IMR-90 (cell line): ENCODE measurements around the gene OR4M1. TPM values are rescaled to one million over a fixed set of nuclear protein-coding genes. Genes with fewer than 3 reads are reported as not detected.
"Not testable (repeated sequence)": the region's sequence is repeated elsewhere in the genome, so short reads cannot be mapped to it uniquely, and the experiment has no call there.

Experiments
- ATAC-seq: fragments of 200-7000 bp; cut with Tn5 transposase; 2 replicates; pipeline ENCODE4 v1.9.1; 2020; ENCODE audit warnings: low read depth, mild to moderate bottlenecking, moderate library complexity
- BruUV-seq: library from RNA; stranded (reverse); fragments of 400-500 nt; replicated peaks from 2 replicates; lab custom pipeline; 2021; lab: Mats Ljungman, UMichigan
- CTCF ChIA-PET: fragments of 300-600 bp; formaldehyde crosslinking; extraction: SDS; loops from one replicate; lab custom pipeline; 2021; ENCODE audit warnings: antibody characterized with exemption; lab: Yijun Ruan, JAX
- POLR2A ChIA-PET: fragments of 300-600 bp; sonication (Branson Sonifier 250); formaldehyde crosslinking; loops from one replicate; lab custom pipeline; 2022; ENCODE audit warnings: antibody characterized with exemption; ENCODE audit not compliant: unreplicated experiment; lab: Charles Lee
- DNase-seq: peaks from one replicate; pipeline ENCODE4 v3.0.0; 2013
- H2AFZ ChIP-seq: replicated peaks from 2 replicates; pipeline ENCODE3; 2013; ENCODE audit warnings: low read length, mild to moderate bottlenecking; ENCODE audit not compliant: poor library complexity
- H2AK5ac ChIP-seq: 2 replicates; pipeline ENCODE4 v1.6.1; 2013; ENCODE audit warnings: low read depth, low read length, inconsistent platforms
- H2AK9ac ChIP-seq: replicated peaks from 2 replicates; pipeline ENCODE3; 2013; ENCODE audit warnings: mild to moderate bottlenecking, low read depth, low read length, moderate library complexity; ENCODE audit not compliant: poor library complexity
- H2BK120ac ChIP-seq: 2 replicates; pipeline ENCODE4 v1.6.1; 2013; ENCODE audit warnings: low read depth, low read length, inconsistent platforms
- H2BK15ac ChIP-seq: 3 replicates; pipeline ENCODE4 v1.6.1; 2013; ENCODE audit warnings: low read depth, low read length, inconsistent platforms
- H2BK20ac ChIP-seq: 2 replicates; pipeline ENCODE4 v1.6.1; 2013; ENCODE audit warnings: low read depth, mild to moderate bottlenecking, inconsistent platforms, low read length, moderate library complexity
- H2BK5ac ChIP-seq: 2 replicates; pipeline ENCODE4 v1.6.1; 2013; ENCODE audit warnings: mild to moderate bottlenecking, low read depth, low read length, inconsistent platforms; ENCODE audit not compliant: poor library complexity, severe bottlenecking
- H3K14ac ChIP-seq: replicated peaks from 2 replicates; pipeline ENCODE4 v1.6.1; 2013; ENCODE audit warnings: low read depth, low read length, inconsistent platforms
- H3K18ac ChIP-seq: 2 replicates; pipeline ENCODE4 v1.6.1; 2013; ENCODE audit warnings: low read depth, low read length, control low read depth
- H3K23ac ChIP-seq: 2 replicates; pipeline ENCODE4 v1.6.1; 2013; ENCODE audit warnings: low read depth, low read length, inconsistent platforms
- H3K27ac ChIP-seq: 2 replicates; pipeline ENCODE4 v1.5.1; 2013; ENCODE audit warnings: mild to moderate bottlenecking, control low read depth, low read length; ENCODE audit not compliant: insufficient read depth
- H3K27me3 ChIP-seq: 2 replicates; pipeline ENCODE4 v1.6.1; 2013; ENCODE audit warnings: low read length; ENCODE audit not compliant: control insufficient read depth, insufficient read depth
- H3K36me3 ChIP-seq: 2 replicates; pipeline ENCODE4 v1.6.1; 2013; ENCODE audit warnings: low read length, mixed read lengths; ENCODE audit not compliant: control insufficient read depth, insufficient read depth
- H3K4ac ChIP-seq: 2 replicates; pipeline ENCODE4 v1.6.1; 2013; ENCODE audit warnings: low read depth, low read length, inconsistent platforms
- H3K4me1 ChIP-seq: 2 replicates; pipeline ENCODE4 v1.6.1; 2013; ENCODE audit warnings: low read length, mixed read lengths; ENCODE audit not compliant: control insufficient read depth, insufficient read depth
- H3K4me2 ChIP-seq: 2 replicates; pipeline ENCODE4 v1.6.1; 2013; ENCODE audit warnings: low read depth, mild to moderate bottlenecking, control low read depth, low read length, moderate library complexity
- H3K4me3 ChIP-seq: 2 replicates; pipeline ENCODE4 v1.5.1; 2013; ENCODE audit warnings: low read depth, mild to moderate bottlenecking, control low read depth, low read length, moderate library complexity; ENCODE audit not compliant: insufficient read depth
- H3K56ac ChIP-seq: 2 replicates; pipeline ENCODE4 v1.6.1; 2013; ENCODE audit warnings: low read length, inconsistent platforms; ENCODE audit not compliant: insufficient read depth; ENCODE audit errors: extremely low read depth
- H3K79me1 ChIP-seq, 2 experiments: 2 replicates each; pipeline ENCODE4 v1.6.1; 2013; ENCODE audit warnings: low read length in 2 of 2, inconsistent platforms in 1 of 2, low read depth in 1 of 2
- H3K9ac ChIP-seq: 2 replicates; pipeline ENCODE4 v1.6.1; 2013; ENCODE audit warnings: low read depth, low read length, control low read depth
- H3K9me1 ChIP-seq: 2 replicates; pipeline ENCODE4 v1.6.1; 2013; ENCODE audit warnings: low read length, inconsistent platforms; ENCODE audit not compliant: insufficient read depth
- H3K9me3 ChIP-seq: 2 replicates; pipeline ENCODE4 v1.6.1; 2013; ENCODE audit warnings: low read length; ENCODE audit not compliant: control insufficient read depth, insufficient read depth
- H4K20me1 ChIP-seq: 2 replicates; pipeline ENCODE4 v1.6.1; 2013; ENCODE audit warnings: low read length, inconsistent platforms; ENCODE audit not compliant: insufficient read depth
- H4K5ac ChIP-seq: 2 replicates; pipeline ENCODE4 v1.6.1; 2013; ENCODE audit warnings: mild to moderate bottlenecking, low read depth, low read length, control low read depth
- H4K8ac ChIP-seq, 2 experiments: 2 replicates each; pipeline ENCODE4 v1.6.1; 2013; ENCODE audit warnings: low read depth in 2 of 2, low read length in 2 of 2, control low read depth in 1 of 2, inconsistent platforms in 1 of 2
- H4K91ac ChIP-seq: 2 replicates; pipeline ENCODE4 v1.6.1; 2013; ENCODE audit warnings: low read depth, low read length, inconsistent platforms; ENCODE audit not compliant: insufficient read depth
- WGBS, 2 experiments: methylation state at CpG; one replicate each; pipeline versions ENCODE4 v1.1.5 to v1.1.7; 2013; ENCODE audit warnings: missing lambda C conversion rate in 2 of 2; ENCODE audit not compliant: insufficient read length in 1 of 2; ENCODE audit errors: extremely low coverage in 2 of 2; 5-methylcytosine and 5-hydroxymethylcytosine counted together
- dilution Hi-C: fragments of 300-500 bp; cut with HindIII; formaldehyde crosslinking; loops from one replicate; pipeline ENCODE4 v1.14.3; 2018; ENCODE audit warnings: low sequenced_read_pairs; ENCODE audit not compliant: unreplicated experiment
- in situ Hi-C: fragments of 300-500 bp; cut with MboI; formaldehyde crosslinking; loops from 3 replicates; pipeline ENCODE4 v1.14.3; 2019; ENCODE audit warnings: low sequenced_read_pairs, inconsistent platforms, mixed read lengths
- intact Hi-C: fragments of 100-400 bp; cut with micrococcal nuclease; formaldehyde crosslinking; loops from 2 replicates; pipeline ENCODE4 v1.10.0; 2022
- polyA plus RNA-seq, 3 experiments: library from polyadenylated mRNA; depleted of rRNA; stranded (reverse); fragments of >200 nt; gene quantifications; 2 replicates each; pipeline ENCODE4 v1.2.3, GENCODE V29; 2012; ENCODE audit warnings: low replicate concordance in 1 of 3
- total RNA-seq: library from RNA; depleted of rRNA; stranded (reverse); fragments of >200 nt; gene quantifications from 2 replicates; pipeline ENCODE4 v1.2.3, GENCODE V29; 2012

The OR4M1 gene
- total and polyA plus RNA-seq, 2 of the 4 experiments (the other 2 are of a cell fraction) = not detected

GRCh38 chr14:19733893-19734292 is 39.4 kb upstream of the OR4M1 start:
- CTCF ChIA-PET, H2BK5ac ChIP-seq, H3K18ac ChIP-seq, H2AK9ac ChIP-seq, H4K20me1 ChIP-seq, H3K27ac ChIP-seq, dilution Hi-C loops, H3K36me3 ChIP-seq, H2AK5ac ChIP-seq, H3K23ac ChIP-seq, H4K5ac ChIP-seq, intact Hi-C loops, H3K4me2 ChIP-seq, ATAC-seq, H3K9me1 ChIP-seq, POLR2A ChIA-PET, H3K4me3 ChIP-seq, H2BK15ac ChIP-seq, DNase-seq, H2BK120ac ChIP-seq, H3K9ac ChIP-seq, H3K79me1 ChIP-seq, H3K14ac ChIP-seq, H3K4ac ChIP-seq, H4K91ac ChIP-seq, BruUV-seq, H3K56ac ChIP-seq, in situ Hi-C loops, H3K27me3 ChIP-seq, H2AFZ ChIP-seq, H4K8ac ChIP-seq, H2BK20ac ChIP-seq, H3K4me1 ChIP-seq: not testable (repeated sequence)
- WGBS, 2 experiments = 40% methylated on average over 2 of the region's 3 CpGs; no CpG with 5 or more reads in 1 of the 2 experiments
- peaks cover 23% of the 10 kb centered on the region for H3K9me3 ChIP-seq
